Lower leg skin (tissue), 3 donors: ENCODE data around the gene NPFFR2.

Source experiments
- POLR2A ChIP-seq, 2 donors: fragments of 450-650 bp; IDR thresholded peaks; one replicate each; pipeline ENCODE4 v1.6.1; 2016 to 2017; ENCODE audit warnings: antibody characterized with exemption in 2 of 2, mild to moderate bottlenecking in 1 of 2, moderate library complexity in 1 of 2
- TF ChIP-seq, protein P1 (sequence below), 3 donors: fragments of 450-650 bp; IDR thresholded peaks; one replicate each; pipeline ENCODE4 v1.5.1; 2016; ENCODE audit warnings: antibody characterized with exemption in 3 of 3, mild to moderate bottlenecking in 3 of 3, moderate library complexity in 2 of 3

DNA sequence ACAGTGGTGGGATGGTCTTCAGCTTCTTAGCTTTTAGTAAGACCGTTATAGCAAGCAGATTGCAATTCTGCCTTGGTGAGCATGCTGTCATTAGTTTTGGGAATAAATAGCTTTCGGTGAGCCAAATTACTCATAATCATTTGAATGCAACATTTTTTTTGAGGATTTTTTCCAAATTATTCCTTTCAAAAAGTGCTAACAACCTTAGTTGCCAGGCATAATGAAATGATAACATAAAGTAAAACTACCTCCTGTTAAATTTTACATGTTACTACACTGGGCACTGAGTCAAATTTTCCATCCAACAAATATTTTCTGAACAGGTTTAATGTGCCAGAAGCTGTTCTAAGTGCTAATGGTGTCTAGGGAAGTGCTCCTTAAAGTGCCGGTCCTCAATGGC is 15.8 kb upstream of the NPFFR2 start:
- TF ChIP-seq, protein P1, sequence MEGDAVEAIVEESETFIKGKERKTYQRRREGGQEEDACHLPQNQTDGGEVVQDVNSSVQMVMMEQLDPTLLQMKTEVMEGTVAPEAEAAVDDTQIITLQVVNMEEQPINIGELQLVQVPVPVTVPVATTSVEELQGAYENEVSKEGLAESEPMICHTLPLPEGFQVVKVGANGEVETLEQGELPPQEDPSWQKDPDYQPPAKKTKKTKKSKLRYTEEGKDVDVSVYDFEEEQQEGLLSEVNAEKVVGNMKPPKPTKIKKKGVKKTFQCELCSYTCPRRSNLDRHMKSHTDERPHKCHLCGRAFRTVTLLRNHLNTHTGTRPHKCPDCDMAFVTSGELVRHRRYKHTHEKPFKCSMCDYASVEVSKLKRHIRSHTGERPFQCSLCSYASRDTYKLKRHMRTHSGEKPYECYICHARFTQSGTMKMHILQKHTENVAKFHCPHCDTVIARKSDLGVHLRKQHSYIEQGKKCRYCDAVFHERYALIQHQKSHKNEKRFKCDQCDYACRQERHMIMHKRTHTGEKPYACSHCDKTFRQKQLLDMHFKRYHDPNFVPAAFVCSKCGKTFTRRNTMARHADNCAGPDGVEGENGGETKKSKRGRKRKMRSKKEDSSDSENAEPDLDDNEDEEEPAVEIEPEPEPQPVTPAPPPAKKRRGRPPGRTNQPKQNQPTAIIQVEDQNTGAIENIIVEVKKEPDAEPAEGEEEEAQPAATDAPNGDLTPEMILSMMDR (IDR thresholded peaks at IDR 0.05) = no peak
- TF ChIP-seq POLR2A (IDR thresholded peaks at IDR 0.05) = no peak
